Activated T-cell treated with anti-CD3 and anti-CD28 coated beads, Interleukin-2, amount 50 U/mL, for 72 hours (primary cell): ENCODE measurements around the gene CACFD1. TPM values are rescaled to one million over a fixed set of nuclear protein-coding genes. Genes with fewer than 3 reads are reported as not detected.

Experiments
- ATAC-seq, 2 donors: fragments of 150-1000 bp; cut with Tn5 transposase; replicated peaks in 1 of 2; 2 replicates each; pipeline ENCODE4 v1.10.0; 2021; ENCODE audit warnings: moderate library complexity in 2 of 2, mild to moderate bottlenecking in 1 of 2
- DNase-seq, 2 donors: peaks; one replicate each; pipeline ENCODE4 v3.0.0; 2021 to 2022; ENCODE audit warnings: mixed read lengths in 1 of 2
- H3K27ac Mint-ChIP-seq: one replicate; pipeline ENCODE4 v1.8.0; 2022; ENCODE audit warnings: mild to moderate bottlenecking, moderate library complexity, mixed read lengths
- H3K27me3 Mint-ChIP-seq: one replicate; pipeline ENCODE4 v1.8.0; 2022; ENCODE audit warnings: low read depth, mixed read lengths
- H3K36me3 Mint-ChIP-seq, 2 donors: one replicate each; pipeline ENCODE4 v1.8.0; 2022; ENCODE audit warnings: mixed read lengths in 2 of 2, mild to moderate bottlenecking in 1 of 2; ENCODE audit not compliant: insufficient read depth in 2 of 2
- H3K4me1 Mint-ChIP-seq: one replicate; pipeline ENCODE4 v1.8.0; 2022; ENCODE audit warnings: low read depth, mixed read lengths
- H3K4me3 Mint-ChIP-seq, 2 donors: one replicate each; pipeline ENCODE4 v1.8.0; 2022; ENCODE audit warnings: mild to moderate bottlenecking in 2 of 2, mixed read lengths in 2 of 2, moderate library complexity in 2 of 2
- H3K9me3 Mint-ChIP-seq, 2 donors: one replicate each; pipeline ENCODE4 v1.8.0; 2022; ENCODE audit warnings: mixed read lengths in 2 of 2
- total RNA-seq, 2 donors: library from RNA; stranded (reverse); gene quantifications; one replicate each; pipeline ENCODE4 v1.2.3, GENCODE V29; 2022

CACFD1 gene
- total RNA-seq, 2 donors from 2014 or later, result 1.3 to 2.8 TPM

- H3K27me3 Mint-ChIP-seq, result no peaks in the 10 kb centered on the region
- H3K4me3 Mint-ChIP-seq, result no peak overlapping the region
- ATAC-seq (no peak), DNase-seq (no peak)
- no peaks in the 10 kb centered on the region for H3K9me3 Mint-ChIP-seq
- H3K36me3 Mint-ChIP-seq, result no peaks in the 10 kb centered on the region
- no peaks in the 10 kb centered on the region for H3K4me1 Mint-ChIP-seq
- H3K27ac Mint-ChIP-seq, result no peak overlapping the region
Measured at GRCh38 chr9:133494636-133495326, 35.0 kb downstream of the CACFD1 start.

GRCh38 chr9:133495327-133496293 is 35.8 kb downstream of the CACFD1 start:
- Mint-ChIP-seq H3K4me3 (no peak overlapping the region), H3K4me1 (no peaks in the 10 kb centered on the region), H3K36me3 (no peaks in the 10 kb centered on the region), H3K9me3 (no peaks in the 10 kb centered on the region), H3K27ac (no peak overlapping the region), H3K27me3 (no peaks in the 10 kb centered on the region)
- no peak for ATAC-seq
- DNase-seq, result no peak

GRCh38 chr9:133496861-133497842 is 37.4 kb downstream of the CACFD1 start:
- DNase-seq (no peak), ATAC-seq (no peak)
- Mint-ChIP-seq H3K27ac (no peak overlapping the region), H3K36me3 (peaks cover 5 to 6% of the 10 kb centered on the region in 2 donors), H3K4me1 (no peaks in the 10 kb centered on the region), H3K9me3 (peaks cover 9% of the 10 kb centered on the region in 2 donors), H3K4me3 (no peak overlapping the region), H3K27me3 (no peaks in the 10 kb centered on the region)

GRCh38 chr9:133499132-133499891 is 39.5 kb downstream of the CACFD1 start:
- H3K4me1 Mint-ChIP-seq, result no peaks in the 10 kb centered on the region
- H3K36me3 Mint-ChIP-seq, result peaks cover 8 to 9% of the 10 kb centered on the region in 2 donors
- no peak overlapping the region for H3K27ac Mint-ChIP-seq
- H3K9me3 Mint-ChIP-seq, result peaks cover 15% of the 10 kb centered on the region in 2 donors
- DNase-seq (no peak), ATAC-seq (no peak)
- H3K27me3 Mint-ChIP-seq, result no peaks in the 10 kb centered on the region
- no peak overlapping the region for H3K4me3 Mint-ChIP-seq

- Mint-ChIP-seq H3K9me3 (peaks cover 15% of the 10 kb centered on the region in 2 donors), H3K27me3 (no peaks in the 10 kb centered on the region), H3K4me3 (no peak overlapping the region), H3K36me3 (peaks cover 8 to 9% of the 10 kb centered on the region in 2 donors), H3K4me1 (no peaks in the 10 kb centered on the region), H3K27ac (no peak overlapping the region)
- ATAC-seq (no peak), DNase-seq (no peak)
Measured at GRCh38 chr9:133499892-133500270, 40.1 kb downstream of the CACFD1 start.

GRCh38 chr9:133502112-133502511 is 42.3 kb downstream of the CACFD1 start:
- DNase-seq, result no peak
- no peak overlapping the region for H3K4me3 Mint-ChIP-seq
- no peaks in the 10 kb centered on the region for H3K4me1 Mint-ChIP-seq
- no peak for ATAC-seq
- peaks cover 15% of the 10 kb centered on the region in 2 donors for H3K9me3 Mint-ChIP-seq
- H3K36me3 Mint-ChIP-seq, result peaks cover 8 to 9% of the 10 kb centered on the region in 2 donors
- no peak overlapping the region for H3K27ac Mint-ChIP-seq
- H3K27me3 Mint-ChIP-seq, result no peaks in the 10 kb centered on the region

GRCh38 chr9:133505186-133505830 is 45.5 kb downstream of the CACFD1 start:
- no peaks in the 10 kb centered on the region for H3K27me3 Mint-ChIP-seq
- no peak overlapping the region for H3K4me3 Mint-ChIP-seq
- H3K9me3 Mint-ChIP-seq, result peaks cover 15% of the 10 kb centered on the region in 2 donors
- DNase-seq (no peak), ATAC-seq (no peak)
- H3K27ac Mint-ChIP-seq, result no peak overlapping the region
- H3K4me1 Mint-ChIP-seq, result peaks cover 9% of the 10 kb centered on the region
- peaks cover 8 to 9% of the 10 kb centered on the region in 2 donors for H3K36me3 Mint-ChIP-seq

GRCh38 chr9:133505901-133506652 is 46.3 kb downstream of the CACFD1 start:
- Mint-ChIP-seq H3K36me3 (peaks cover 7 to 9% of the 10 kb centered on the region in 2 donors), H3K9me3 (peaks cover 12 to 13% of the 10 kb centered on the region in 2 donors), H3K4me3 (no peak overlapping the region), H3K27ac (no peak overlapping the region), H3K4me1 (peaks cover 9% of the 10 kb centered on the region), H3K27me3 (no peaks in the 10 kb centered on the region)
- no peak for ATAC-seq
- no peak for DNase-seq

GRCh38 chr9:133506653-133507038 is 46.9 kb downstream of the CACFD1 start:
- Mint-ChIP-seq H3K27me3 (no peaks in the 10 kb centered on the region), H3K36me3 (peaks cover 4 to 6% of the 10 kb centered on the region in 2 donors), H3K4me3 (no peak overlapping the region), H3K9me3 (peaks cover 8% of the 10 kb centered on the region in 2 donors), H3K4me1 (peaks cover 9% of the 10 kb centered on the region), H3K27ac (no peak overlapping the region)
- ATAC-seq (no peak), DNase-seq (no peak)

GRCh38 chr9:133507246-133507965 is 47.6 kb downstream of the CACFD1 start:
- DNase-seq (no peak), ATAC-seq (no peak)
- Mint-ChIP-seq H3K27me3 (no peaks in the 10 kb centered on the region), H3K4me3 (no peak overlapping the region), H3K27ac (no peak overlapping the region), H3K9me3 (peaks cover 3% of the 10 kb centered on the region in 2 donors), H3K36me3 (peaks cover 0 to 1% of the 10 kb centered on the region in 2 donors), H3K4me1 (peaks cover 9% of the 10 kb centered on the region)

- no peaks in the 10 kb centered on the region for H3K27me3 Mint-ChIP-seq
- H3K4me3 Mint-ChIP-seq, result no peak overlapping the region
- DNase-seq (no peak), ATAC-seq (no peak)
- no peak overlapping the region for H3K27ac Mint-ChIP-seq
- H3K9me3 Mint-ChIP-seq, result no peaks in the 10 kb centered on the region
- no peaks in the 10 kb centered on the region for H3K36me3 Mint-ChIP-seq
- H3K4me1 Mint-ChIP-seq, result peaks cover 9% of the 10 kb centered on the region
Measured at GRCh38 chr9:133508046-133508445, 48.3 kb downstream of the CACFD1 start.
